Stimulated activated CD8-positive, alpha-beta memory T cell treated with anti-CD3 and anti-CD28 coated beads, Interleukin-4, amount 100 ng/mL, for 4 hours (primary cell): Measurements from ENCODE around the gene PTPRK.

ENCODE experiments used
- DNase-seq, 2 donors: peaks; one replicate each; pipeline ENCODE4 v3.0.0-alpha.2; 2020; ENCODE audit warnings: low read depth in 2 of 2, low spot score in 1 of 2

The PTPRK gene

DNA sequence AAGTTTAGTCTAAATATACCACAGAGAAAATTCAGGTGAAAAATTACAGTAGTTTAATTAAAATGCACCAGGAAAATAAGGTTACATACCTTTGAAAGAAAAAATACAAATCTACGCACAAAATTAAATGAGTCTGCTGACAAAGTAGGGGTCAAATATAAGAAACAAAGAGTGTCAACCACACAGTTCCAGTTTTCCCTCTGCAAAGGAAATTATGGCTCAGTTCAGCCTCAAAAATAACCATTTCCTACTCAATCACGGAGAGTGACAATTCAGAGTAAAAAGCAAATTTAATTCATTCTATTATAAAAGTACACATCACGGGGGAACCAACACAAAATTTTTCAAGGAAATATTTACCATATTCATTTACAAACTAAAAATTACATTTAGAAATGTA lies 124.8 kb downstream of the PTPRK start:
- no peak for DNase-seq

DNA sequence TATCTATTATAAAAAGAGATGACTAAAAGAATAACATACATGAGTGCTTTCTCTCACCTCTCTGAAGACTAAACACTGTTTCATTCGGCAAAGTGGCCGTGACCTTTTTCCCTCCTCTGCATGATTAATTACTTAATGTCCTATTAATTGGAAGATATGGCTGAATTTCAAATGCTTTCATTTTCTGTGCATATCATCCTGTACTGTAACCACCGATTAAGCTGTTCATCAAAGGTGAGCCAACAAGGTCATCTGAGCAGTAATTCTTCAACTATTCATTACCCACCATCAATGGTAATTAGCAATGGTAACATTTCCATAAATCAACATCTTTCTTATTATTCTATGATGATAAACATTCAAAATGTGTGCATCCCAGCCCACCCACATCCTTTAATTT lies 125.2 kb downstream of the PTPRK start:
- no peak for DNase-seq

DNA sequence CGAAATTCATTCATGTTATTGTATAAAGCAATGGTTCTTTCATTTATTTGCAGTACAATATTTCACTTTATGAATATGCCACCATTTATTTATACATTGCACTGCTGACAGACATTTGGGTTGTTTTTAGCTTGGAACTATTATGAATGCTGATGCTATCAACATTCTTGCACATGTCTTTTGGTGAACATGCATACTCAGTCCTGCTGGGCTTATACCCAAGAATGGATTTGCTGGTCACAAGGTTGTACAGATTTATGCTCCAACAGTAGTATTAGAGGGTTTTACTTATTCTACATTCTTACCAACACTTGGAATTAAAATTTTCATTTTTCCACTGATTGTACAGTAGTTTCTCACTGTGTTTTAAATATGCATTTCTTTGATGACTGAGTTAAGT lies 126.2 kb downstream of the PTPRK start:
- DNase-seq: no peak

DNA sequence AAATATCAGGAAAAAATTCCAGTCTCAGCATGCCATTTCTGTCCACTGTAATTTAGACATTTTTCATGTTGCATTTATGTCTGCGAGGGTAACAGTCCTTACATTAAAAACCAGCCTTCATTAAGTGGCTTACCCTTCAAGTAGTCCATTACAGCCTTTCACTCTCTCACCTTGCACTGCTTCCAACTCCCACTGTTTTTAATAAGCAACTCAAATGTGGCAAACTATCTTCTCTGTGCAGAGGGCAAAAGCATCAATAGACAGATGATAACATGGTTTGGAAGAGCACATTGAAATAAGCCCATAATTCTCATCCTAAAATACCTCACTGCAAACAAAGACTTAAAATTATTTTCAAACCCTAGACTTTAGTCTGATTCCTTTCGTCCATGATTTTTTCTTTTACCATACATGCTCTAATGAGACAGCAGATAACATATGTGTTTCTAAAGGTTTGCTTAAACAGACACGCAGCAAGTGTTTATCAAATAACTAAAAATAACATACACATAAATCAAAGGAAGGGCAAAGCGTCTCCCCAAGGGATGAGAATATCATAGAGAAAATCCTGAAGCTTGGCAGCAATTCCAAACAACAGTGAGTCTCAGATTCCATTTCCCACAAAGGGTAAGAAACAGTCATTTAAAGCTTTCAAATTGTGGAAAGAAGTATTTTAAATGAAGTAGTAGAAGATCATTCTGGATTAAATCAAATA lies 130.4 kb downstream of the PTPRK start:
- no peak for DNase-seq

GRCh38 chr6:128388380-128388779 lies 132.0 kb downstream of the PTPRK start:
- no peak for DNase-seq

- DNase-seq: no peak
Measured at GRCh38 chr6:128380891-128381290, 139.5 kb downstream of the PTPRK start.

GRCh38 chr6:128379577-128379976 lies 140.8 kb downstream of the PTPRK start:
- no peak for DNase-seq

DNA sequence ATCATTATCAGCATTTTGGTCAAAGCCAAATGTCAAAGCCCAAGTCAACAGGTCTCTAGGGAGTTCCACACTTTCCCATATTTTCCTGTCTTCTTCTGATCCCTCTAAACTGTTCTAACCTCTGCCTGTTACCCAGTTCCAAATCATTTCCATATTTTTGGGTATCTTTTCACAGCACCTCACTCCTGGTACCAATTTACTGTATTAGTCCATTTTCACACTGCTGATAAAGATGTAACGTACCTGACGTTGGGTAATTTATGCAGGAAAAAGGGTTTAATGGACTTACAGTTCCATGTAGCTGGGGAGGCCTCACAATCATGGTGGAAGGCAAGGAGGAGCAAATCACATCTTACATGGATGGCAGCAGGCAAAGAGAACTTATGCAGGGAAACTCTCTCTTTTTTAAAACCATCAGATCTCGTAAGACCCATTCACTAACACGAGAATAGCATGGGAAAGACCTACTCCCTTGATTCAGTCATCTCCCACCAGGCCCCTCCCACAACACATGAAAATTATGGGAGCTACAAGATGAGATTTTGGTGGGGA lies 143.4 kb downstream of the PTPRK start:
- DNase-seq: no peak

DNA sequence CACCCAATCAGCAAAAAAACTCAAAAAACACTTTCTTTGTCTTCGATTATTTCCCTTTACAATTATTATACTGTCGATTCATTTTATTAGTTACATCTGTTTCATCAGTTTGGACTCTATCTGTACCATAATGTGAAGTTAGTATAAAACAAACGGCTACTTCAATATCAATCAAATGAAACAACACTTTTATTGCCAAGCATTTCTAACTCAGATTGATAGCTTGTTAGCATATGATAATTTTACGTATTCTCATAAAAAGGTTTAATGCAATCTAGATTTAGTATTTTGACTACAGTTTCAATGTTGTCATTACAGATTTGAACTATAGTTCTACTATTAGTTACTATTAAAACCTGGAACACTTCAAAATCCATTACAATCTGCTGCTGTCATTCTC lies 149.3 kb downstream of the PTPRK start:
- DNase-seq: no peak

GRCh38 chr6:128370072-128370471 lies 150.3 kb downstream of the PTPRK start:
- DNase-seq: no peak

DNA sequence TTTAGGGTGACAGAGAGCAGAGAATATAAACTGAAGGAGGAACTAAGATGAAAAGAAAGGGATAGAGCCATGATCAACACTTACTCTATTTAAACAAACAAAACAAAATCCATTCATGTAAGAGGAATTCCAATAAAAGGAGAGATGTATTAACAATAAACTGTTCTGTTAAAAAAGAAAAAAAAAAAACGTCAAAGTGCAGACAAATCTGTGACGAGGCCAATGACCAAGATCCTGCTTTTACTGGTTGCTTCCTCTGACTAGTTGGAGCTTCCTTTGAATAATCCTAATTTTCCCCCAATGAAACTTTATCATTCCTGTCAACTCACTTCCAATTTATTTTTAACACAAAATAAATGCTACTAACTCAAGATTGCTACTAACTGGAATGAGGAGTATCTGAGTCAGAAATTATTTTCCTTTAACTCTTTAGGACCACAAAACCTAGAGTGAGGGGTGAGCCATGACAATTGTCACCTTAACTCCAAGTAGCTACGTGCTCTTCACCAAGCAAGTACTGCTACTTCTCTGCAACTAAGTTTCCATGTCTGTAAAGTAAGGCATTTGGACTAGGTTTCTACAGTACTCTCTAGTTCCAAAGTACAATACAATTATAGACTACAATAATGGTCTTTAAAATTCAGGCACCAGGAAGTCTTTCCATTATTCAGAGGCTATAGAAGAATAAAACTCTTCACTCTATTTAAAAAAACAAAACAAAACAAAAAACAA lies 152.0 kb downstream of the PTPRK start:
- DNase-seq: no peak

- DNase-seq: no peak
Measured at GRCh38 chr6:128367437-128367836, 153.0 kb downstream of the PTPRK start.

DNA sequence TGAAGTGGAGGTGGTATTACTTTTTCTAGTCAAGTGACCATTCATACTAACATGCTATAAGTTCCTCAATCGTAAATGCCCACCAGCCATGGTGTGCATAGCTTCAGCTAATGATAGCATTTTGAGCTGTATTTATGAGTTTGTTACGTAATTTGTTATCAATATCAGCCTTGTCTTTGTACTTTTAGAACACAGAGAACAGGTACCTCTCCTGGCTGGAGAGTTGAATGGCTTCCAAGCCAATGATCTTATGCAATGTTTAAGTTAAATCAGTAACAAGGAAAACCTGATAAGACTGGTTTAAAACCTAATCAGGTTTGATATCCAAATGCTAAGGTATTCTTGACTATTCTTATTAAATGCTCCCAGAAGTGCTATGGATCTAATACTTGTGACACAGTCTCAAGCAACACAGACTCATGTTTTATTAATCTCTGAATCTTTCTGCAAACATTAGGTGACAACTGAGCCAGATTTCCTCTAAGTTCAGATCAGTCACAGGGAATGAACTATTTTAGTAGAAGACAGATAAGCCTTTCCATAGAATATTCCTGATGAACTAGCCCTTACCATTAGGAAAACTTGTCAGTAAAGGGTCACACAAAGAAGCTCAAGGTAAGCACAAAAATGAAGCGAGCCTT lies 154.8 kb downstream of the PTPRK start:
- DNase-seq: no peak

- no peak for DNase-seq
Measured at GRCh38 chr6:128364766-128365519, 155.5 kb downstream of the PTPRK start.

GRCh38 chr6:128363020-128363813 lies 157.2 kb downstream of the PTPRK start:
- DNase-seq: no peak

- no peak for DNase-seq
Measured at GRCh38 chr6:128361378-128361777, 159.0 kb downstream of the PTPRK start.

GRCh38 chr6:128358244-128358776 lies 162.1 kb downstream of the PTPRK start:
- no peak for DNase-seq

- DNase-seq: no peak
Measured at GRCh38 chr6:128357392-128358130, 162.8 kb downstream of the PTPRK start.

GRCh38 chr6:128352366-128352765 lies 168.0 kb downstream of the PTPRK start:
- DNase-seq: no peak

- no peak for DNase-seq
Measured at GRCh38 chr6:128351255-128351514, 169.2 kb downstream of the PTPRK start.
